Fibroblast of lung (primary cell): ENCODE measurements around the gene SYT7. TPM values are rescaled to one million over a fixed set of nuclear protein-coding genes. Genes with fewer than 3 reads are reported as not detected.

Experiments used
- DNase-seq, 2 donors: peaks; one replicate each; pipeline versions ENCODE4 v3.0.0 to v3.0.0-alpha.2; 2010; ENCODE audit warnings: low read depth in 2 of 2
- H2AFZ ChIP-seq: 2 replicates; pipeline ENCODE4 v1.5.1; 2012; ENCODE audit warnings: low read length, control low read depth, inconsistent platforms
- H3K27ac ChIP-seq: 2 replicates; pipeline ENCODE4 v1.5.1; 2011; ENCODE audit warnings: low read length, control low read depth; ENCODE audit not compliant: insufficient read depth
- H3K27me3 ChIP-seq: 2 replicates; pipeline ENCODE4 v1.5.1; 2011; ENCODE audit warnings: mild to moderate bottlenecking, low read length; ENCODE audit not compliant: control insufficient read depth, insufficient read depth
- H3K36me3 ChIP-seq: 2 replicates; pipeline ENCODE4 v1.5.1; 2011; ENCODE audit warnings: low read length; ENCODE audit not compliant: control insufficient read depth, insufficient read depth
- H3K4me1 ChIP-seq: 2 replicates; pipeline ENCODE4 v1.5.1; 2011; ENCODE audit warnings: low read length; ENCODE audit not compliant: control insufficient read depth, insufficient read depth; ENCODE audit errors: extremely low read depth
- H3K4me2 ChIP-seq: 2 replicates; pipeline ENCODE4 v1.5.1; 2011; ENCODE audit warnings: low read length, control low read depth; ENCODE audit not compliant: insufficient read depth; ENCODE audit errors: extremely low read depth
- H3K4me3 ChIP-seq, 4 experiments: fragments of 200-600 bp in 1 of 4; sonication (generic) in 1 of 4; replicated peaks in 1 of 4; 2 replicates each; pipeline ENCODE4 v1.5.1; 2011 to 2016; ENCODE audit warnings: low read length in 4 of 4, low read depth in 3 of 4, mild to moderate bottlenecking in 3 of 4, control low read depth in 2 of 4, inconsistent platforms in 1 of 4, mixed read lengths in 1 of 4; ENCODE audit not compliant: insufficient read depth in 1 of 4; ENCODE audit errors: control extremely low read depth in 1 of 4
- H3K79me2 ChIP-seq: 2 replicates; pipeline ENCODE4 v1.5.1; 2012; ENCODE audit warnings: mild to moderate bottlenecking, low read length, inconsistent platforms; ENCODE audit not compliant: control insufficient read depth, insufficient read depth
- H3K9ac ChIP-seq: 2 replicates; pipeline ENCODE4 v1.5.1; 2011; ENCODE audit warnings: mild to moderate bottlenecking, low read length, control low read depth; ENCODE audit not compliant: insufficient read depth
- H3K9me3 ChIP-seq: 2 replicates; pipeline ENCODE4 v1.5.1; 2012; ENCODE audit warnings: low read depth, low read length; ENCODE audit not compliant: control insufficient read depth, insufficient read depth
- H4K20me1 ChIP-seq: 2 replicates; pipeline ENCODE4 v1.5.1; 2011; ENCODE audit warnings: low read length; ENCODE audit not compliant: control insufficient read depth, insufficient read depth; ENCODE audit errors: extremely low read depth
- CTCF ChIP-seq, 2 donors: IDR thresholded peaks in 1 of 2; conservative IDR thresholded peaks in 1 of 2; 1 replicate in 1 of 2; 2 replicates in 1 of 2; pipeline ENCODE4 v1.5.1; 2011 to 2012; ENCODE audit warnings: low read length in 2 of 2, control low read depth in 1 of 2, inconsistent platforms in 1 of 2, low read depth in 1 of 2, mild to moderate bottlenecking in 1 of 2
- EZH2 ChIP-seq: IDR thresholded peaks from 2 replicates; pipeline ENCODE4 v1.5.1; 2012; ENCODE audit warnings: low read length, control low read depth, mild to moderate bottlenecking; ENCODE audit errors: missing control alignments
- polyA plus RNA-seq, 2 donors: library from polyadenylated mRNA; depleted of rRNA in 1 of 2; stranded (reverse) in 1 of 2; unstranded in 1 of 2; fragments of >200 nt; gene quantifications; 2 replicates each; pipeline ENCODE4 v1.2.1, GENCODE V29; 2011 to 2012; ENCODE audit warnings: missing spikeins in 1 of 2
- total RNA-seq: library from RNA; depleted of rRNA; stranded (reverse); fragments of >200 nt; gene quantifications from 2 replicates; pipeline ENCODE4 v1.2.1, GENCODE V29; 2014

Gene SYT7
- total and polyA plus RNA-seq, 2 donors (not counting 1 experiment from before 2014, with no cell fraction given), result 2.5 to 25.9 TPM

GRCh38 chr11:61526956-61527731 lies 53.7 kb downstream of the SYT7 start:
- TF ChIP-seq CTCF (conservative IDR thresholded peaks at IDR 0.05 in 1 of 2, IDR thresholded peaks at IDR 0.05 in 1 of 2; ENCODE audit: low read depth in 1 of 2, low read length in 2 of 2), result no peak
- no peak for DNase-seq
- H3K9me3 ChIP-seq, result no peaks in the 10 kb centered on the region
- no peaks in the 10 kb centered on the region for H3K79me2 ChIP-seq
- H3K4me2 ChIP-seq, result no peak overlapping the region
- no peak overlapping the region for H3K9ac ChIP-seq
- no peak overlapping the region for H3K27ac ChIP-seq
- peaks cover 3% of the 10 kb centered on the region for H3K27me3 ChIP-seq
- H3K4me3 ChIP-seq, result no peak overlapping the region
- no peaks in the 10 kb centered on the region for H3K4me1 ChIP-seq
- H3K36me3 ChIP-seq, result no peaks in the 10 kb centered on the region
- no peak overlapping the region for H2AFZ ChIP-seq
- H4K20me1 ChIP-seq, result no peaks in the 10 kb centered on the region

- Histone ChIP-seq H2AFZ (no peak overlapping the region), H3K9me3 (no peaks in the 10 kb centered on the region), H3K27ac (no peak overlapping the region), H3K27me3 (peaks cover 6% of the 10 kb centered on the region), H3K79me2 (no peaks in the 10 kb centered on the region), H4K20me1 (no peaks in the 10 kb centered on the region), H3K36me3 (no peaks in the 10 kb centered on the region), H3K4me1 (no peaks in the 10 kb centered on the region), H3K9ac (no peak overlapping the region), H3K4me3 (no peak overlapping the region), H3K4me2 (no peak overlapping the region)
- TF ChIP-seq EZH2, result no peak
- TF ChIP-seq CTCF (conservative IDR thresholded peaks at IDR 0.05 in 1 of 2, IDR thresholded peaks at IDR 0.05 in 1 of 2; ENCODE audit: low read depth in 1 of 2, low read length in 2 of 2), result no peak
- no peak for DNase-seq
Observed at GRCh38 chr11:61526229-61526628, 54.6 kb downstream of the SYT7 start.

GRCh38 chr11:61524963-61525587 lies 55.8 kb downstream of the SYT7 start:
- no peak overlapping the region for H3K9ac ChIP-seq
- H3K79me2 ChIP-seq, result no peaks in the 10 kb centered on the region
- DNase-seq, result no peak
- no peak overlapping the region for H3K27ac ChIP-seq
- H4K20me1 ChIP-seq, result no peaks in the 10 kb centered on the region
- TF ChIP-seq EZH2 (no peak), CTCF (conservative IDR thresholded peaks at IDR 0.05 in 1 of 2, IDR thresholded peaks at IDR 0.05 in 1 of 2; ENCODE audit: low read depth in 1 of 2, low read length in 2 of 2) (no peak)
- H2AFZ ChIP-seq, result no peak overlapping the region
- H3K27me3 ChIP-seq, result peaks cover 3% of the 10 kb centered on the region
- H3K4me3 ChIP-seq, result no peak overlapping the region
- no peak overlapping the region for H3K4me2 ChIP-seq
- H3K4me1 ChIP-seq, result no peaks in the 10 kb centered on the region
- H3K9me3 ChIP-seq, result no peaks in the 10 kb centered on the region
- no peaks in the 10 kb centered on the region for H3K36me3 ChIP-seq
